ENCODE measurements around the gene SPON1. TPM values are rescaled to one million over a fixed set of nuclear protein-coding genes. Genes with fewer than 3 reads are reported as not detected.
"Not testable (repeated sequence)": the region's sequence is repeated elsewhere in the genome, so short reads cannot be mapped to it uniquely, and the experiment has no call there.

SPON1 gene
- total RNA-seq, 1 experiment from 2014 or later, result 6.4 TPM

GRCh38 chr11:14081581-14082231 lies 119.2 kb downstream of the SPON1 start:
- Mint-ChIP-seq H3K9me3 (0 out of 2 replicates have a peak, but pooled peaks cover 6% of the 10 kb centered on the region), H3K4me3 (no peak overlapping the region), H3K4me1 (no peaks in the 10 kb centered on the region), H3K36me3 (no peaks in the 10 kb centered on the region; the same call in 1 of the 2 replicates), H3K27ac (no peak overlapping the region), H3K27me3 (ENCODE audit: low read depth) (no peaks in the 10 kb centered on the region)
- CTCF ChIA-PET, result no interaction called here
- POLR2A ChIA-PET, result no interaction called here
- ATAC-seq (no peak), DNase-seq (ENCODE audit: low spot score) (no peak)
- TF ChIP-seq NR2C2 (CRISPR knock-in tag; IDR thresholded peaks at IDR 0.05), result no peak

GRCh38 chr11:14082338-14082737 lies 119.8 kb downstream of the SPON1 start:
- no peaks in the 10 kb centered on the region for H3K4me1 Mint-ChIP-seq
- ChIA-PET POLR2A (no interaction called here), CTCF (no interaction called here)
- TF ChIP-seq ZNF121 (CRISPR knock-in tag; IDR thresholded peaks at IDR 0.05) (no peak), AR (CRISPR knock-in tag; IDR thresholded peaks at IDR 0.05) (no peak), FOXP1 (CRISPR knock-in tag; IDR thresholded peaks at IDR 0.05; ENCODE audit: borderline replicate concordance) (no peak), NR3C1 (CRISPR knock-in tag; conservative IDR thresholded peaks at IDR 0.05; ENCODE audit: low read depth) (no peak), SMAD4 (CRISPR knock-in tag; IDR thresholded peaks at IDR 0.05) (no peak), SP1 (CRISPR knock-in tag; conservative IDR thresholded peaks at IDR 0.05) (no peak), HMGA2 (CRISPR knock-in tag; IDR thresholded peaks at IDR 0.05) (no peak), NR2C2 (CRISPR knock-in tag; IDR thresholded peaks at IDR 0.05) (no peak), CREB1 (CRISPR knock-in tag; IDR thresholded peaks at IDR 0.05) (no peak), USF2 (CRISPR knock-in tag; IDR thresholded peaks at IDR 0.05) (no peak), ATF1 (CRISPR knock-in tag; IDR thresholded peaks at IDR 0.05) (no peak), TCF7 (CRISPR knock-in tag; IDR thresholded peaks at IDR 0.05; ENCODE audit: low read depth) (no peak), ZNF281 (CRISPR knock-in tag; IDR thresholded peaks at IDR 0.05) (no peak)
- ATAC-seq (no peak), DNase-seq (ENCODE audit: low spot score) (no peak)
- no peaks in the 10 kb centered on the region for H3K27me3 Mint-ChIP-seq (ENCODE audit: low read depth)
- no peak overlapping the region for H3K27ac Mint-ChIP-seq
- H3K36me3 Mint-ChIP-seq, result no peaks in the 10 kb centered on the region; the same call in 1 of the 2 replicates
- H3K9me3 Mint-ChIP-seq, result 0 out of 2 replicates have a peak, but pooled peaks cover 6% of the 10 kb centered on the region
- no peak overlapping the region for H3K4me3 Mint-ChIP-seq

GRCh38 chr11:14088861-14089260 lies 126.3 kb downstream of the SPON1 start:
- H3K27me3 Mint-ChIP-seq (ENCODE audit: low read depth); DNase-seq (ENCODE audit: low spot score); H3K36me3 Mint-ChIP-seq; H3K4me3 Mint-ChIP-seq; CTCF ChIA-PET; POLR2A ChIA-PET; H3K27ac Mint-ChIP-seq; ATAC-seq; H3K4me1 Mint-ChIP-seq: not testable (repeated sequence)
- H3K9me3 Mint-ChIP-seq, result 0 out of 2 replicates have a peak, but pooled peaks cover 14% of the 10 kb centered on the region
